Prostate gland (tissue), 2 donors: ENCODE measurements around the gene SCARB1.

ENCODE experiments used
- POLR2A ChIP-seq: fragments of 450-650 bp; IDR thresholded peaks from one replicate; pipeline ENCODE4 v1.6.1; 2016; ENCODE audit warnings: antibody characterized with exemption, mild to moderate bottlenecking
- TF ChIP-seq, protein P1 (sequence below), 4 experiments: fragments of 200-600 bp in 2 of 4; fragments of 450-650 bp in 2 of 4; sonication (generic) in 2 of 4; IDR thresholded peaks; 1 replicate in 3 of 4; 2 replicates in 1 of 4; pipeline ENCODE4 v1.5.1; 2016 to 2019; ENCODE audit warnings: antibody characterized with exemption in 4 of 4, mild to moderate bottlenecking in 2 of 4, moderate library complexity in 2 of 4

- TF ChIP-seq, protein P1, sequence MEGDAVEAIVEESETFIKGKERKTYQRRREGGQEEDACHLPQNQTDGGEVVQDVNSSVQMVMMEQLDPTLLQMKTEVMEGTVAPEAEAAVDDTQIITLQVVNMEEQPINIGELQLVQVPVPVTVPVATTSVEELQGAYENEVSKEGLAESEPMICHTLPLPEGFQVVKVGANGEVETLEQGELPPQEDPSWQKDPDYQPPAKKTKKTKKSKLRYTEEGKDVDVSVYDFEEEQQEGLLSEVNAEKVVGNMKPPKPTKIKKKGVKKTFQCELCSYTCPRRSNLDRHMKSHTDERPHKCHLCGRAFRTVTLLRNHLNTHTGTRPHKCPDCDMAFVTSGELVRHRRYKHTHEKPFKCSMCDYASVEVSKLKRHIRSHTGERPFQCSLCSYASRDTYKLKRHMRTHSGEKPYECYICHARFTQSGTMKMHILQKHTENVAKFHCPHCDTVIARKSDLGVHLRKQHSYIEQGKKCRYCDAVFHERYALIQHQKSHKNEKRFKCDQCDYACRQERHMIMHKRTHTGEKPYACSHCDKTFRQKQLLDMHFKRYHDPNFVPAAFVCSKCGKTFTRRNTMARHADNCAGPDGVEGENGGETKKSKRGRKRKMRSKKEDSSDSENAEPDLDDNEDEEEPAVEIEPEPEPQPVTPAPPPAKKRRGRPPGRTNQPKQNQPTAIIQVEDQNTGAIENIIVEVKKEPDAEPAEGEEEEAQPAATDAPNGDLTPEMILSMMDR (IDR thresholded peaks at IDR 0.05): no peak
- no peak for TF ChIP-seq POLR2A
Observed at GRCh38 chr12:124760560-124760959, 103.1 kb downstream of the SCARB1 start.
